Stimulated activated CD4-positive, alpha-beta T cell treated with anti-CD3 and anti-CD28 coated beads, TNF-alpha, amount 100 ng/mL, for 4 hours (primary cell): Measurements from ENCODE around the gene ABHD13.
"Not testable (repeated sequence)": the region's sequence is repeated elsewhere in the genome, so short reads cannot be mapped to it uniquely, and the experiment has no call there.

Source experiments
- DNase-seq, 3 experiments: peaks; one replicate each; pipeline ENCODE4 v3.0.0-alpha.2; 2020; ENCODE audit warnings: low read depth in 3 of 3

The ABHD13 gene

DNA sequence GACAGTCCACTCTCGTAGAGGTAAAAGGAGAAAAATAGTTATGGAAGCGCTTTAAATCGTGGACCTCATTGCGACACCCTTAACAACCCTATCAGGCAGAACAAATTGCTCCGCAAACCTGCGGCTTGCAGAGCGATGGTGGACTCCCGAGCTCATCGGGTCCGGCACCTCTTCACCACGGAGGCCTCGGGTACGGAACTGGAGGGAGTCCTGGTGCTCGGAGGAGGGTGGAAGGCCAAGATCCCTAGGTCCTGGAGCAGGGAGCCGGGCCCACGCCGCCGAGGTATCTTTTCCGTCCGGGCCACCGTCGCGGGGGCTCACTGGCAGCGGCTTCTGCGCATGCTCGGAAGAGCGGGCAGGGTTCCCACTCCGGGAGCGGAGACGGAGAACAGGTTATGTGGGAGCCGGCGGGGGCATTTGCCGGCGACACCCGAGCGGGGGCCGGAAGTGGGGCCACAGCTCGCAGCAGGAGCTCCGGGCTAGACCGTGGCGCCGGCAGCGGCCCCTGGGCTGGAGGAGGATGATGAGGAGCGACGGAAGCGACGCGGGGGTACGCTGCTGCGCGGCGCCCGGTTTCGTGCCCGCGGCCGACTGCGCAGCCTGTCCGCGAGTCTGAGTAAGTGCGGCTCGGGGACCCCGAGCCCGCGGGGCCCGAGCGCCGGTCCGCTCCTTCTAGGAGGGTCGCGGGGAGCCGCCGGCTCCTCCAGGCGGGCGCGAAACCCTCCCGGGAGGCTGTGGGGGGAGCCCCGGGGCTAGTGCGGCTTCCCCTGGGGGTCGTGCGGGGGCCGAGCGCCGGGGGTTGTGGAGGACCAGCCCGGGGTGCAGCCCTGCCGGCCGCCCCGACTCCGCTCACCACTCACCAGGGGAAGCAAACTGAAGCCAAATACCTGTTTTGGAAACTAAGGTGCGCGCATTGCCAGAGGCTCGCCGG, at the start of gene ABHD13:
TSS of gene ABHD13 (plus strand) at position 349 of the 931 bp plus-strand sequence. CDS start 10,827 bp downstream, outside the sequence.
- peak; percentile 80 to 84 (median 81) for DNase-seq

DNA sequence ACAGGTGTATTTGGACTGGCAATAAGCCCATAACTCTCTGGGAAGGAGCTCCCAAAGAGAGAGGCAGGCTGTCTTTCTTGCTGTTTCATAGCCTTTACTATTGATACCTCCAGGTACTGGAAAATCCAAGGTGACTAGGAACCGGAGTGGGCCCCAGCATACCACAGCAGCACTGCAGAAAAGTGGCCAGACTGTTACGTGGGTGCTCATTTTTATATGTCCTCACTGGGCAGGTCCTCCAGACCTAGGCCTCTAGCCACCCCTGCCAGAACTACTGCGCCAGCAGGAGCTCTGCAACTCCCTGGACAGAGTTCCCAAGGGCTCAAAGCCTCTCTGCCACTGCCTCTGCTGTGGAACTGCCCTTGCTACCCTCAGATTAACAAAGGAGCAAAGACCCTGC, 49.3 kb upstream of the ABHD13 start:
- DNase-seq, result no peak

DNA sequence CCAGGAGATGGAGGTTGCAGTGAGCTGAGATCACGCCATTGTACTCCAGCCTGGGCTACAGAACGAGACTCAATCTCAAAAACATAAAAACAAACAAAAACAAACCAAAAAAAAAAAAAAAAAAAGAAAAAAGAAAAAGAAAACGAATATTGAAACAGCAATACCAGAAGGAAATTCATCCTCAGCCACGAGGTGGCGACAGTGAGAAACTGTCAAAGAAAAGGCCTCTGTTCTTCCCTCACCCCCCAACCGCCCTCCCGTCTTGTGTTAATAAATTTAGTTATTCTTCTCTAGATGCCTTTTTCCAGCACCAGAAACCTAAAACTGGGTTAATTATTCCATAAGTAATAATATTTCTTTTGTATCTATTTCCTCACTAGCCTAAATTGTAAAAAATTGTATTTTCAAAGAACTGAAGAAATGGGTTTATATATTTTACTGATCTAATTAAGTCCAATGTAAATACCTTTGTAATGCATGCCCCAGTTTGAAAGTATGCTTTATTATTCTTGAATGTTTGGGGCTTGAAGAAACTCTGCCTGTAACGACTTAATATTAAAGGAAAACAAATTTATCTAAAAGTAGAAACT, 41.4 kb upstream of the ABHD13 start:
- DNase-seq, result peak; percentile 26 to 34 (median 32)

DNA sequence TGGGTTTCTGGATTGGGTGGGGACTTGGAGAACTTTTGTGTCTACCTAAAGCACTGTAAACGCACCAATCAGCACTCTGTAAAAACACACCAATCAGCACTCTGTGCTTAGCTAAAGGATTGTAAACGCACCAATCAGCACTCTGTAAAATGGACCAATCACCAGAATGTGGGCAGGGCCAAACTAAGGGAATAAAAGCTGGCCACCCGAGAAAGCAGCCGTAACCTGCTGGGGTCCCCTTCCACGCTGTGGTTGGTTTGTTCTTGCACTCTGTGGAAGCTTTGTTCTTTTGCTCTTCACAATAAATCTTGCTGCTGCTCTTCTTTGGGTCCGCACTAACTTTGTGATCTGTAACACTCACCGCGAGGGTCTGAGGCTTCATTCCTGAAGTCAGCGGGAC, 40.1 kb upstream of the ABHD13 start:
- DNase-seq, result no peak

DNA sequence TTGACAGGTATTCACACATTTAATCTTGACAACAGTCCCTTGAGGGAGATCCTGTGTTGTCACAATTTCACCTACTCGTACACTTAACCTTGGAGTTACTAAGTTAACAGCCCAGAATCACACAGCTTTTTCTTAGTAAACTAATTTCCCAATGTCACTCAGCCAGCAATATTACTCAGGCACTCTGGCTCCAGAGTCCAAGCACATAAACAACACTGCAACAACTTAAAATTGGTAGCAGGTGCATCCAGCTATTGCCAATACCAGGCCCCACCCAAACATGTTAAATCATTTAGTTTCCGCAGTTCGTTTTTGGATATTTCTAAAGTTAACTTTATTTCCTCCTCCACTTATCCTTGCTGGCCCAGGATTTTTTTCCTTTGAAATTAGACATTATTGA, 35.5 kb upstream of the ABHD13 start:
- DNase-seq, result no peak

DNA sequence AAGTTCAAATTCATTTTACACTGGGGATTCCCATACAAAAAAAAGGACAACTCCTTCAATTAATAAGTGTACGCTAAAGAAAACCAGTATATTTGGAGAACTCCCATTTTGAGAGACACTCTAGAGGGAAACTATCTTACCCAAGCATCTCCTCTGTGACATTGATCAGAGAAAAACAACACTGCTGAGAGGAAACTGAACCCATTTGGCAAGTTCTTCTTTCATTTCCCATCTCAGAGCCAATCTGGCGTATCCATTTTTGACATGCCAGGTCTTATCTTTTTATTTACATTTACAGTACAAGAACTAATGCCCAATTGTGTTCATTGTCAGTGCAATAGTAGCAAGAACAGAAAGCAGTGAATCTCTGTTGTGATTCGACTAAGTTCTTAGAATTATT, 33.0 kb upstream of the ABHD13 start:
- DNase-seq, result no peak

DNA sequence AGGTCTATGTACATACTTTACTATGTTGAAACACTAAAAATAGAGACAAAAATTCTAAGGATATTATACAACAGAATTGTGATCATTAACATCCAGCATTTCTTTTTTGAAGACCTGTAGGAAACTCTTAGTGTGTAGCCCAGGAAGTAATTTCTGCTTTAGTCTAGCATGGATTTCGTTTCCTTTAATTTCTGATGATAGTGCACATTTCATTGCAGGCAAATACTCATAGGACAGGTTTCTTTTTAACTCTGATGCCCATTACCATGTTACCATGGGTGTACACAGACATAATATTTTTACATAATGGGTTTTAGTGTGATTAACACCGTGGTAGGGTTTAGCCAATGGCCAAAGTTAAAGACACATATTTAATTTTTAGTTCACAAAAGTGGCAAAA, 29.9 kb upstream of the ABHD13 start:
- DNase-seq, result no peak

DNA sequence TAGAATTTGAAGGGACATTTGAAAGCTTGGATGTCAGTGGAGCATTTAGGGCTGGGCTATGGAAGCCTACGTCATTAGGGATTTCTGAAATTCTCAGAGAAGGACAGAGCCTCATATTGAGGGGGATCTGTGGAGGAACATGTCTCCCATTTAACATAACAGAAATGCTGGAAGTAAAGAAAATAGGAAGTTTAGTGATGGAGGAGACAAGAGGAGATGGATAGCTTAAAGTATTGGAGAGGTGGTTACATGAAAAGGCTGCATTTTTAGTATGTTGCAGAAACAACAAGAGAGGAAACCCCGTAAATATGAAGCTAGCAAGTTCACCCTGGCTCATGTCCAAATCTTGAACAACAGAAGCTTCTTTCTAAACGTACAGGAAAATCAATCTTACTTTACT, 27.3 kb upstream of the ABHD13 start:
- DNase-seq, result no peak

DNA sequence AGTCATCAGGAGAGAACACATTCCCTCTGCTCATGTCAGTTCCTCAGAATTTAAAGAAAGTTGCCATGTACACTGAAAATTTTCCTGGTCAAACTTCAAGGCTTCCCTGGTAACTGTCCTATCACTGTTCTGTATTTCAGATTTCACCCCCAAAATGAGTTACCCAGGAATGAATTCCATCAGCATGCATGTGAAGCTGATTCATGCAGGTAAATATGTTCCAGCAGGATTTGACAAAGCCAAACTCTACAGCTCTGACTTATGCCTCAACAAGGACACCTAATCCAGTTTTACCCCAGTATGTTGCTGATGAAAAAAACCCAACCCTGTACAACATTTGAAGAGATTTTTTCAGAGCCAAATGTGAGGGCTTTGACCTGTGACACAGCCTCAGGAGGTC, 24.4 kb upstream of the ABHD13 start:
- no peak for DNase-seq

DNA sequence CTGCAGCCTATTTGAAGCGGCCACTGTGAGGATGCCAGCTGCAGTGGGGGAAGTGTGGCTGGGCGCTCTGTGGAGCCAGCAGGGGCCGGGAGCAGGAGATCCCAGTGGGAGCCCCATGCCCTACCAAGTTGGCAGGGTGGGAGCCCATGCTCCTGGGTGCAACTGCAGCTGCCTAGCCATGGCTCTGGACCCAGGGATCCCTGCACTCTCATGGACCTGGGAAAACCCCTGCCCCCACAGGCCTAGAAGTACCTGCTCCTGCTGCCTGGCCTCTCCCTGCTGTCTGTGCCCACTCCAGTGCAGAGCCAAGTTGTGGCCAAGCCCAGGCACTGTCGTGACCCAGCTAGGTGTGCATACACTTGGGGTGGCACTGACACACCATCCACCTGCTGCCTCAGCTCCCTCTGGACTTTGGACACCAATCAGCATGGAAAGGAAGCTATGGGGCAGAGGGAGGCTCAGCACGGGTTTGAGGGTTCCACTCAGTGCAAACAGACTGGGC, 23.7 kb upstream of the ABHD13 start:
- no peak for DNase-seq

DNA sequence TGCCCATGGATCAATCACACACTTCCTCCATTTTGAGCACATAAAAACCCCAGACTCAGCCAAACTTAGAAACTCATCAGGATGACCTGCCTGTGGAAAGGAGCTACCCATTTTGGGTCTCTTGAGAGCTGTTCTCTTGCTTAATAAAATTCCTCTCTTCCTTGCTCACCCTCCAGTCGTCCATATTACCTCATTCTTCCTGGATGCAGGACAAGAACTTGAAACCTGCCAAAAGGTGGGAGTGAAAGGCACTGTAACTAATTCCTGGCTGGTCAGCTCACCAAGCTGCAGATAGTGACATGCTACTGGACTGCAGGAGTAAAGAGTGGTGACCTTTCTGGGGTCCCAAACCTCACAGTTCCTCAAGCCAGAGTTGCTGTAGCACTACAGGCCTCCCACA, 23.0 kb upstream of the ABHD13 start:
- DNase-seq, result no peak

DNA sequence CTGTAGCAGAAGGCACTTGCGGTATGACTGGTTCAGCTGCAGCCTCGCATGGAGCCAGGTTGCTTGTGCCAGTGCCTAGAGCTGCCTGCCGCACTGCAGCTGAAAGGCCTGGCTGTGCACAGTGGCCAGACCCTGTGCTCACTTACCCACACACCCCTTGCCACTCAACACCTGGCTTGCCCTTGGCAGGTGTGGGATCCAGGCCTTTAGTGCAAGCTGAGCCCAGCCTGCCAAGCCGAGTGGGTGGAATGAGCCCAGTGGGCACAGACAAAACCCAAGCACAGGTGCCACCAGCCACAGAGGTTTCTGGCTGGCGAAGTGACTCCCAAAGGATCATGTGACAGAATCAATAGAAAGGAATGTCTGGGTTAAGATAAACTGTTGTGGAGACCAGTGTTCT, 22.3 kb upstream of the ABHD13 start:
- DNase-seq, result no peak

DNA sequence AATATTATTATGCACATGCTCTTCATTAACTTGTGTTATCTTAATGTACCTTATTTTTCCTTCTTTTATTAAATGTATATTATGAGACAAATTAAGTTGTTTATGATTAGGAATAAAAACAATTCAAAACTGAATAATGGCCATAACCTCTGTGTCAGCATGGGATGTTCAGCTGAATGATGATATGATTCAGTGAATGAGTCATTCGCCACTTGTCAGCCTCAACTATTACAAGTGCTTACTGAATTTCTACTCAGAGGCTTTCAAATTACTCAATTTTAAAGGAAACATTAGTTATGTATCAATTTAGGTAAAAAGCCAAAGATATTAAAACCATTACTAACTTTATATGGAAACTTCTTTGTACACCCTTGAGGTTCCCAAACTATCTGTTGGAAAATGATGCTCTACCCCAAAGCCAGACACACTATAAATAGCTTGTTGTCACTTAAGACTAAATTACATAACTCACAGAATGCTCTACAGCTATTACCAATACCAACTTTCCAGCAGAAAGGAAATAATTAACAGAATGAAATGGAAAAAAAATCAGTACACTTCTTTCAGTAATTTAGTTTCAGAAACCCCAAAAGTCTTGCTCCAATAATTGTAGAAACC, 17.3 kb upstream of the ABHD13 start:
- DNase-seq, result no peak

DNA sequence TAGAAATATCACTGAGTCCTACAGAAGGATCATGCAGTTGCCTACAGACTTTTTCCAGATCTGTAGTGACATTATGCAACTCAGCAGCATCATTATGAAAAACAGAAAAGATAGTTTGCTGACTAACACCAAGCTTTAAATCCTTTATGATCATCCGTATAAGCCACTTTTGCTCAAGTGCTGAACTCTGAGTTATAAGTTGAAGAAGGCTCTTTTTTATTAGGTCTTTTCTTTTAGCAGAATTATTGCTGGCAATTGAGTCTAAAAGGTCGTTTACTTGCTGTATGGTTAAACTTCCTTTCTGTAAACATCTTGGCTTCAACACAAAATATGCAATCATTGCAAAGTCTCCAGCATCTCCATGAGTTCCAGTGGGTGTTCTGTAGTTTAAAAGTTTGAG, 7.6 kb upstream of the ABHD13 start:
- no peak for DNase-seq

DNA sequence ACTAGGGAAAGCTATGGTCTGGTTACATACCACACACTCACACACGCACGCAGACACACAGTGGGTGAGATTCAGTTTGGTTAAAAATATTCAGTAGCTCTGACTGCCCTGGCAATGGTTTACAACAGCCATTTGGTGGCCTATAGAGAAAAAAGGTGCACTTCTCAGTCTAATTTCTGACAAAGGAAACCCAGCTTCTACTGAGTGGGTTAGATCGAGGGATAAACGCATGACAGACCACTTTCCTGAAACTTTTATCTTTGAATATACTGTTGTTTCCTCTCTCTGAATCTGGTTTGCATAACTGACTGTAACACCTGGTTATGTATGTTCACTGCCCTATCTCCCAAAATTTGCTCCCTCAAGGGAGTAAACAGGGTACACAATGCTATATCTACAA, 5.3 kb upstream of the ABHD13 start:
- DNase-seq, result no peak

DNA sequence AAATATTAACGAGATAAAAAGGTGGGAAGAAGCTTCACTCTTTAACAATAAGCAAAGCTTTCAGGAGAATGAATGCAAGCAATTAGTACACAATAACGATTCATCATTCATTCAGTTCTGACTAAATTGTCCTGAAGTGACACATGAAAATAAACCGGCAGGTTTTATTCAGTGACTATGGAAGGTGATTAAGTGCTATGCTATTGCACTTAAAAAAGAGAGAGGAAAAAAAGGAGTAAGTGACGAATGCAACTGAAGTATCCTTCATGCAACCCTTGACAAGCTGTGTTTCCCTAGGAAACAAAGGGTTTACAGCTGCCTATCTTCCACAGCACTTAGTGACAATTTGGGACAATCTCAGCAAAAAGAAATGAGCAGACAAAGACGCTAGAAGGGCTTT, 4.2 kb upstream of the ABHD13 start:
- DNase-seq, result no peak

DNA sequence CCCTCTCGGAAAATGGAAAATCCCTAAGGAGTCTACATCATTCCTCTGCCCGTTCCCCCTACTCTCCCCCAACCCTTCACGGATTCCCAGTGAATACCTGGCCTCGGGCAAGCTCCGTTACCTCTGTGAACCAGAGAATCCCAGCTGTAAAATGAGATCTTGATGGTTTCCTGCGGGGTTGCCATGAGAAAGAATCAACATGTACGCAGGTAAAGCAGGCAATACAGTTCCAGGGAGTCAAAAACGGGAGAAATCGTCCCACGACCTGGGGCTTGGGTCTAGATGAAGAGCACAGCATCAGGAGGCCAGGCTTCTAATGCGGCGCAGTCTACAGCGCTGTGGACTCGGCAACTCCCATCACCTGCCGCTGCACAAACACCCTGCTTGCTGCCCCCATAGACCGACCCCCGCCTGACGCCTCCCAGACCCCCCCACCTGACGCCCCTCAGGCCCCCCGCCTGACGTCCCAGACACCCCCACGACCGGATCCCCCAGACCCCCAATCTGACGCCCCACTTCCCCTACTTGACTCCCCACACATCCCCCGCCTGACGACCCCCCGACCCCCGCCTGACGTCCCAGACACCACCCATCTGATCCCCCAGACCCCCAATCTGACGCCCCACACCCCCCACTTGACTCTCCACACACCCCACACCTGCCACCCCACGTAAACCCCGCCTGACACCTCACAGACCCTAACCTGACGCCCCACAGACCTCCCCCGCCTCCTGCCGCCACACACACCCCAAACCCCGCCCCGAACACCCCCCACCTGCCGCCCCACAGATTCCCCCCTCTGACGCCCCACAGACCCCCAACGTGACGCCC, 3.5 kb upstream of the ABHD13 start:
- DNase-seq, result no peak

DNA sequence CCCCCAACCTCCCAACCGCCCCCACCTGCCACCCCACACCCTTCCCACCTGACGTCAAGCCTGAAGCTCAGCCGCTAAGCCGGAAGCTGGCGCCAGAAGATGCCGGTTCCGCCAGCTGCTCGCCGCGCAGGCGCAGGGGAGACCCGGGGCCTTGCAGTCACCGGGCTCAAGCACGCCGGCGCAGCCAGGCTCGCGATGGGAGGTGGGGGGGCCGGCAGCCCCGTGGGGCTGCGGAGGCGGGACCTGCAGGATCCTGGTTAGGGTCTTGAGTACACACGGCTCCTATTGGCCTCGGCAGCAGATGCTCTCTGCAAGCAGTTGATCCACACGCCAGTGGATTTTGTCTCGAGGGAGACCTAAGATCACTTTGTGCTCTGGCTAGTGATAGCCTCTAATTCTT, 2.8 kb upstream of the ABHD13 start, which contains the start of gene LIG4:
TSS of gene LIG4 (minus strand) at position 101 of the 400 bp plus-strand sequence. CDS start 4,268 bp downstream, outside the sequence.
- DNase-seq, result peak; percentile 78 to 90 (median 89)

DNA sequence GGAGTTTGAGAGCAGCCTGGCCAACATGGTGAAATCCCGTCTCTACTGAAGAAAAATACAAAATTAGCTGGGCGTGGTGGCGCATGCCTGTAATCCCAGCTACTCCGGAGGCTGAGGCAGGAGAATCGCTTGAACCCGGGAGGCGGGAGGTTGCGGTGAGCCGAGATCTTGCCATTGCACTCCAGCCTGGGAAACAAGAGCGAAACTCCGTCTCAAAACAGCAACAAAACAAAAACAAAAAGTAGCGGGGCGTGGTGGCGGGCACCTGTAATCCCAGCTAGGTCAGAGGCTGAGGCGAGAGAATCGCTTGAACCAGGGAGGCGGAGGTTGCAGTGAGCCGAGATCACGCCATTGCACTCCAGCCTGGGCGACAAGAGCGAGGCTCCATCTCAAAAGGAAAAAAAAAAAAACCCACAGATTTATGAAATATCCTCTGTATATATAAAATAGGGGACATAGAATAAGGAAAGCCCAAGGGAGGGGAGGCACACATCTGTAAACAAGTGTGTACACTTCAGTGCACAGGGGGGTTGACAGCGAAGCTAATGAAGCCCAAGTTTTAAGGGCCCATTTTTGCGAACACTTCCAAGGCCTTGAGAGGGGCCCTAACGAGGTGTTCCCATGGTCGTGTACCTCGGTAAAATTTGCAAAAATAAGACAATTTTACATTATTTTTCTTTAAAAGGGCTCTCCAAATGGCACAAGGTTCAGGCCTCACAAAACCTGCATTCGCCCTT, 717 bp upstream of the ABHD13 start:
- DNase-seq, result not testable (repeated sequence)

DNA sequence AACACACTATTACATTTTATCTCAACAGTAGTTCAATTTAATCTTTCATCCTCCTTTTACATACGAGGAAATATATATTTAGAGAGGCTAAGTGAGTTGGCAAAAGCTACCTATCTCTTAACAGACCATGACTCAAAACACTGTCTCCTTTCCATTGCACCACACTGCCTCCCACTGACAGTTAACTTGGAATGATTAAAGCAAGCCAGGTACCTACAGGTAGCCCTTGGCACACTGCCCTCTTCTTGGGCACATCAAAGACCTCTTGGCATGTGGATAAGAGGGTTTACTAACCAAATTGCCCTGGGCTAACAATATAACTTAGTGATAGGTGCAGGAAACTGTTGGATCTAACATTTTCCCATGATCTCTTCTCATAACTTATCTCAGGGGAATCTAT, 1.8 kb downstream of the ABHD13 start:
- DNase-seq, result no peak
